ENCODE results near the gene LIPC. TPM values are rescaled to one million over a fixed set of nuclear protein-coding genes. Genes with fewer than 3 reads are reported as not detected.

Gene LIPC
- total and polyA plus RNA-seq, 10 of the 15 experiments (the other 5 are each of a cell fraction or from before 2014, with no cell fraction given): 0.06 to 0.31 (median 0.16) TPM; not detected in 1

- Histone ChIP-seq H3K27ac (ENCODE audit: control insufficient read depth, insufficient read depth) (no peak overlapping the region), H3K36me3 (ENCODE audit: control insufficient read depth in 2 of 2, insufficient read depth in 2 of 2, low read length in 1 of 2) (no peaks in the 10 kb centered on the region), H3K9ac (ENCODE audit: control insufficient read depth, insufficient read depth, low read length) (no peak overlapping the region), H3K9me3 (replicated peaks; ENCODE audit: control insufficient read depth, insufficient read depth, low read length) (peaks cover 2% of the 10 kb centered on the region; the same call in 2 of the 3 replicates), H2AFZ (ENCODE audit: control insufficient read depth, low read depth, low read length) (no peak overlapping the region), H4K20me1 (ENCODE audit: control insufficient read depth, insufficient read depth) (no peaks in the 10 kb centered on the region), H3K79me2 (ENCODE audit: control insufficient read depth, insufficient read depth, low read length) (no peaks in the 10 kb centered on the region), H3K4me2 (ENCODE audit: control insufficient read depth, insufficient read depth) (no peak overlapping the region), H3K4me3 (no peak overlapping the region), H3K4me1 (ENCODE audit: control insufficient read depth, insufficient read depth, low read length) (peaks cover 12% of the 10 kb centered on the region), H3K27me3 (replicated peaks in 1 of 2; ENCODE audit: control insufficient read depth in 2 of 2, insufficient read depth in 2 of 2, low read length in 1 of 2) (no peaks in the 10 kb centered on the region)
- intact Hi-C loops (cut with micrococcal nuclease; ENCODE audit: unreplicated experiment): no loop called here
- TF ChIP-seq MYB (IDR thresholded peaks at IDR 0.05; ENCODE audit: borderline replicate concordance, low read depth, low read length) (no peak), NR2C2 (IDR thresholded peaks at IDR 0.05; ENCODE audit: borderline replicate concordance, control insufficient read depth, insufficient read length, low read depth) (no peak), USF2 (IDR thresholded peaks at IDR 0.05; ENCODE audit: borderline replicate concordance, low read depth, low read length) (no peak), SIN3A (IDR thresholded peaks at IDR 0.05; ENCODE audit: low read depth, low read length) (no peak), PAX5 (IDR thresholded peaks at IDR 0.05; ENCODE audit: borderline replicate concordance, low read depth, low read length) (no peak), BCL11A (IDR thresholded peaks at IDR 0.05; ENCODE audit: low read depth, low read length) (no peak), EP300 (IDR thresholded peaks at IDR 0.05; ENCODE audit: borderline replicate concordance in 1 of 2, control insufficient read depth in 1 of 2, low read depth in 2 of 2, low read length in 2 of 2) (no peak)
- no peak for FAIRE-seq
- in situ Hi-C loops (cut with MboI): no loop called here
- 78% methylated on average over 5 of the region's 5 CpGs for WGBS (ENCODE audit: insufficient coverage, insufficient replicate concordance, low lambda C conversion rate, missing lambda C conversion rate)
- SMC1A ChIA-PET (ENCODE audit: uncharacterized antibody, unreplicated experiment): interaction anchor here (0.6 to 2.6 kb wide), 7 partner anchors 10 to 1710 kb away, joined by 3 to 8 read pairs (median 3); no protein-coding TSS in a partner anchor
- CTCF ChIA-PET: interaction anchor here (1.4 kb wide), 1 partner anchor 10 kb away, joined by 3 read pairs; no protein-coding TSS in a partner anchor
- ATAC-seq: no peak
- RAD21 ChIA-PET (ENCODE audit: unreplicated experiment): interaction anchor here (0.8 kb wide), 1 partner anchor 42 kb away, joined by 3 read pairs; no protein-coding TSS in a partner anchor
- no peak for DNase-seq (ENCODE audit: low read depth, low spot score)
- POLR2A ChIA-PET: interaction anchor here (1.2 kb wide), 1 partner anchor 10 kb away, joined by 3 read pairs; no protein-coding TSS in a partner anchor
- BruUV-seq (replicated peaks): no TSS peak
Observed at GRCh38 chr15:58416963-58417362, 14.8 kb upstream of the LIPC start.

Measured in GM12878 (cell line).